ENCODE data around the gene SYCE1. TPM values are rescaled to one million over a fixed set of nuclear protein-coding genes. Genes with fewer than 3 reads are reported as not detected.

SYCE1 gene
- total and polyA plus RNA-seq, 12 donors = 0.52 to 9.2 (median 1.4) TPM; not detected in 3

DNA sequence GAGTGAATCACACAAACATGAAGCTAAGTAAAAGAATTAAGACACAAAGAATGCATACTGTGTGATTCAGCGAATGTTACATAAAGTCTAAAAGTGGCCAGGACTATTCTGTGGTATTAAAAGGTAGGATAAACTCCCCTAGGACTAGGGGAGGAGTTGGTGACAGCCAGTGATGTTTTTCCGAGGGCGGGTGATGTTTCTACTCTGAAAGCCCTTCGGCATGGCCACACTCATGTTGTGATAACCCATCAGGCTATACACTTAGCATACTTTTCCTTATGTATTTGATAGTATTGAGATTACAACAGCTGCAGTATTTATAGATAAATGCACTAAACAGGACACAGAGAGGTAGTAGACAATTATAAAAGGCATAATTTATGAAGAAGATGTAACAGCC, 54.0 kb downstream of the SYCE1 start:
- 68 to 74% (median 73%) methylated on average over 4 of the region's 4 CpGs for WGBS, 4 donors
- H3K9me3 ChIP-seq (replicated peaks in 1 of 3) = peaks cover 0 to 6% (median 0%) of the 10 kb centered on the region in 3 donors
- H3K27me3 ChIP-seq = no peaks in the 10 kb centered on the region
- H3K4me1 ChIP-seq (replicated peaks in 1 of 2) = no peaks in the 10 kb centered on the region
- H3K4me3 ChIP-seq = no peak overlapping the region
- no peak overlapping the region for H3K27ac ChIP-seq
- DNase-seq = no peak
- TF ChIP-seq POLR2A (IDR thresholded peaks at IDR 0.05) = no peak
- TF ChIP-seq, protein P1, sequence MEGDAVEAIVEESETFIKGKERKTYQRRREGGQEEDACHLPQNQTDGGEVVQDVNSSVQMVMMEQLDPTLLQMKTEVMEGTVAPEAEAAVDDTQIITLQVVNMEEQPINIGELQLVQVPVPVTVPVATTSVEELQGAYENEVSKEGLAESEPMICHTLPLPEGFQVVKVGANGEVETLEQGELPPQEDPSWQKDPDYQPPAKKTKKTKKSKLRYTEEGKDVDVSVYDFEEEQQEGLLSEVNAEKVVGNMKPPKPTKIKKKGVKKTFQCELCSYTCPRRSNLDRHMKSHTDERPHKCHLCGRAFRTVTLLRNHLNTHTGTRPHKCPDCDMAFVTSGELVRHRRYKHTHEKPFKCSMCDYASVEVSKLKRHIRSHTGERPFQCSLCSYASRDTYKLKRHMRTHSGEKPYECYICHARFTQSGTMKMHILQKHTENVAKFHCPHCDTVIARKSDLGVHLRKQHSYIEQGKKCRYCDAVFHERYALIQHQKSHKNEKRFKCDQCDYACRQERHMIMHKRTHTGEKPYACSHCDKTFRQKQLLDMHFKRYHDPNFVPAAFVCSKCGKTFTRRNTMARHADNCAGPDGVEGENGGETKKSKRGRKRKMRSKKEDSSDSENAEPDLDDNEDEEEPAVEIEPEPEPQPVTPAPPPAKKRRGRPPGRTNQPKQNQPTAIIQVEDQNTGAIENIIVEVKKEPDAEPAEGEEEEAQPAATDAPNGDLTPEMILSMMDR (IDR thresholded peaks at IDR 0.05) = no peak
- intact Hi-C loops (cut with DNase I) = no loop called here
- H3K36me3 ChIP-seq (replicated peaks in 1 of 2) = no peaks in the 10 kb centered on the region

DNA sequence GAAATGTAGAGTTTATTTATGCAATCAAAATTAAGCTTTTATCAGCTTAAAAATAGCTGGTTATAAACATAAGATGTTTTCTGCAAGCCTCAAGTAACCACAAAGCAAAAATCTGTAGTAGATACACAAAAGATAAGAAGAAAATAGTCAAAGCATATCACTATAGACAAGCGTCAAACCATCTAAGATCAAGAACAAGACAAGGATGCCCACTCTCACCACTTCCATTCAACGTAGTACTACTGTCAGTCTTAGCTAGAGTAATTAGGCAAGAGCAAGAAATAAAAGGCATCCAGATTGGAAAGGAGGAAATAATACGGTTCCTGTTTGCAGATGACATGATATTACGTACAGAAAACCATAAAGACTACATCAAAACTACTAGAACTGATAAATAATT, 55.7 kb downstream of the SYCE1 start:
- 79 to 81% (median 80%) methylated on average over 4 of the region's 4 CpGs for WGBS, 4 donors
- Histone ChIP-seq H3K4me1 (replicated peaks in 1 of 2) (no peaks in the 10 kb centered on the region), H3K4me3 (no peak overlapping the region), H3K36me3 (replicated peaks in 1 of 2) (no peaks in the 10 kb centered on the region), H3K27ac (no peak overlapping the region), H3K9me3 (replicated peaks in 1 of 3) (peaks cover 0 to 6% (median 0%) of the 10 kb centered on the region in 3 donors), H3K27me3 (no peaks in the 10 kb centered on the region)
- DNase-seq = no peak
- no peak for TF ChIP-seq POLR2A (IDR thresholded peaks at IDR 0.05)
- TF ChIP-seq, protein P1 (IDR thresholded peaks at IDR 0.05) = no peak
- intact Hi-C loops (cut with DNase I) = no loop called here

Other genes starting within 250 kb of the SYCE1 start
- gene CALY, start 228.7 kb downstream of the SYCE1 start, total RNA-seq = 10 to 100 TPM in 2 of 9 donors, 1 to 10 TPM in 2, under 1 TPM in 1, not detected in 4; 0.55 to 21.5 (median 7.0) TPM
- gene CALY, start 228.7 kb downstream of the SYCE1 start, polyA plus RNA-seq = 10 to 100 TPM in 2 of 3 donors, 1 to 10 TPM in 1; 6.0 to 30.7 (median 18.3) TPM
- gene PRAP1, start 218.2 kb downstream of the SYCE1 start, total RNA-seq = under 1 TPM in 1 of 9 donors, not detected in 8; 0.46 TPM
- gene PRAP1, start 218.2 kb downstream of the SYCE1 start, polyA plus RNA-seq = under 1 TPM in 2 of 3 donors, not detected in 1; 0.44 to 0.88 TPM
- gene FUOM, start 207.6 kb downstream of the SYCE1 start, total RNA-seq = 10 to 100 TPM in 7 of 9 donors, 1 to 10 TPM in 2; 6.2 to 47.9 (median 14.0) TPM
- 10 to 100 TPM in 2 of 3 donors, 1 to 10 TPM in 1; 4.8 to 35.7 (median 22.6) TPM for gene FUOM, start 207.6 kb downstream of the SYCE1 start, polyA plus RNA-seq
- gene ECHS1, start 192.2 kb downstream of the SYCE1 start, total RNA-seq = 100 to 1,000 TPM; 133 to 280 (median 146) TPM
- 100 to 1,000 TPM in 2 of 3 donors, 10 to 100 TPM in 1; 74.4 to 126 (median 126) TPM for gene ECHS1, start 192.2 kb downstream of the SYCE1 start, polyA plus RNA-seq
- gene PAOX, start 186.3 kb downstream of the SYCE1 start, total RNA-seq = 10 to 100 TPM in 3 of 9 donors, 1 to 10 TPM in 6; 2.3 to 34.4 (median 7.1) TPM
- 10 to 100 TPM in 1 of 3 donors, 1 to 10 TPM in 2; 1.0 to 10.6 (median 5.5) TPM for gene PAOX, start 186.3 kb downstream of the SYCE1 start, polyA plus RNA-seq
- 10 to 100 TPM; 24.0 to 68.6 (median 45.7) TPM for gene MTG1, start 171.4 kb downstream of the SYCE1 start, total RNA-seq
- 100 to 1,000 TPM in 1 of 3 donors, 10 to 100 TPM in 2; 44.1 to 118 (median 88.1) TPM for gene MTG1, start 171.4 kb downstream of the SYCE1 start, polyA plus RNA-seq
- gene SPRN, start 141.0 kb downstream of the SYCE1 start, total RNA-seq = 1 to 10 TPM in 1 of 9 donors, under 1 TPM in 5, not detected in 3; 0.10 to 1.2 (median 0.44) TPM
- gene SPRN, start 141.0 kb downstream of the SYCE1 start, polyA plus RNA-seq = 1 to 10 TPM in 1 of 3 donors, under 1 TPM in 2; 0.54 to 1.8 (median 0.60) TPM
- gene SCART1, start 111.6 kb downstream of the SYCE1 start, total RNA-seq = 1 to 10 TPM in 6 of 9 donors, under 1 TPM in 3; 0.42 to 5.5 (median 2.2) TPM
- gene SCART1, start 111.6 kb downstream of the SYCE1 start, polyA plus RNA-seq = 1 to 10 TPM in 2 of 3 donors, under 1 TPM in 1; 0.42 to 2.7 (median 1.4) TPM
- gene CYP2E1, start 38.2 kb downstream of the SYCE1 start, total RNA-seq = 1 to 10 TPM in 5 of 9 donors, under 1 TPM in 3, not detected in 1; 0.17 to 4.2 (median 1.1) TPM
- gene CYP2E1, start 38.2 kb downstream of the SYCE1 start, polyA plus RNA-seq = 1 to 10 TPM; 3.6 to 8.1 (median 4.0) TPM
- gene FRG2B, start 61.2 kb upstream of the SYCE1 start, total RNA-seq = not detected
- gene FRG2B, start 61.2 kb upstream of the SYCE1 start, polyA plus RNA-seq = not detected

Measured in adrenal gland (tissue), 12 donors.